Prostate gland (tissue), 2 donors: ENCODE measurements around the gene DNAH6.

Experiments used
- CTCF ChIP-seq, 4 experiments: fragments of 200-600 bp in 2 of 4; fragments of 450-650 bp in 2 of 4; sonication (generic) in 2 of 4; IDR thresholded peaks; 1 replicate in 3 of 4; 2 replicates in 1 of 4; pipeline ENCODE4 v1.5.1; 2016 to 2019; ENCODE audit warnings: antibody characterized with exemption in 4 of 4, mild to moderate bottlenecking in 2 of 4, moderate library complexity in 2 of 4
- POLR2AphosphoS5 ChIP-seq: sonication (generic); formaldehyde crosslinking; IDR thresholded peaks from one replicate; pipeline ENCODE4 v1.6.1; 2017; ENCODE audit warnings: antibody characterized with exemption

- TF ChIP-seq CTCF (IDR thresholded peaks at IDR 0.05) (no peak), POLR2AphosphoS5 (no peak)
These were observed 158.3 kb downstream of the DNAH6 start for GRCh38 chr2:84674586-84674985.
